Kidney (tissue), 14 donors: ENCODE data around the gene LRRC4C. TPM values are rescaled to one million over a fixed set of nuclear protein-coding genes. Genes with fewer than 3 reads are reported as not detected.

Source experiments
- DNase-seq, 5 donors: peaks; one replicate each; pipeline ENCODE4 v3.0.0-alpha.2; 2013 to 2020
- FAIRE-seq: peaks from 2 replicates; lab custom pipeline; 2012; peaks lifted over from hg19 to GRCh38; lab: Jason Lieb, UNC
- H3K27ac ChIP-seq, 2 donors: one replicate each; pipeline ENCODE4 v1.7.0; 2013; ENCODE audit warnings: low read depth in 2 of 2, low read length in 2 of 2, inconsistent platforms in 1 of 2
- H3K27me3 ChIP-seq: one replicate; pipeline ENCODE4 v1.7.1; 2013; ENCODE audit warnings: low read length, inconsistent platforms; ENCODE audit not compliant: control insufficient read depth, insufficient read depth
- H3K36me3 ChIP-seq, 3 donors: one replicate each; pipeline versions ENCODE4 v1.7.0 to v1.7.1; 2013; ENCODE audit warnings: low read length in 3 of 3, control low read depth in 1 of 3, inconsistent platforms in 1 of 3; ENCODE audit not compliant: insufficient read depth in 3 of 3, control insufficient read depth in 2 of 3
- H3K4me1 ChIP-seq, 3 donors: one replicate each; pipeline versions ENCODE4 v1.7.0 to v1.7.1; 2013; ENCODE audit warnings: low read length in 3 of 3, inconsistent platforms in 1 of 3, low read depth in 1 of 3; ENCODE audit not compliant: control insufficient read depth in 2 of 3, insufficient read depth in 2 of 3
- H3K4me3 ChIP-seq, 3 donors: one replicate each; pipeline versions ENCODE4 v1.7.0 to v1.8.1; 2013; ENCODE audit warnings: low read length in 3 of 3, control low read depth in 1 of 3, inconsistent platforms in 1 of 3
- H3K9ac ChIP-seq, 3 donors: one replicate each; pipeline versions ENCODE4 v1.7.0 to v1.7.1; 2013; ENCODE audit warnings: low read length in 3 of 3, control low read depth in 1 of 3, inconsistent platforms in 1 of 3
- H3K9me3 ChIP-seq, 3 donors: one replicate each; pipeline versions ENCODE4 v1.7.0 to v1.7.1; 2013; ENCODE audit warnings: low read length in 3 of 3, control low read depth in 1 of 3, inconsistent platforms in 1 of 3; ENCODE audit not compliant: control insufficient read depth in 2 of 3, insufficient read depth in 1 of 3
- CTCF ChIP-seq: IDR thresholded peaks from 3 replicates; pipeline ENCODE4 v1.5.1; 2012; ENCODE audit warnings: mild to moderate bottlenecking, moderate library complexity, borderline replicate concordance; ENCODE audit not compliant: insufficient read depth; ENCODE audit errors: extremely low read depth
- intact Hi-C: fragments of 100-400 bp; cut with DNase I; formaldehyde crosslinking; loops from one replicate; pipeline ENCODE4 v1.11.1; 2022
- polyA plus RNA-seq: library from polyadenylated mRNA; stranded (reverse); fragments of 350-450 nt; fragmentation: Illumina TruSeq; extraction: RNeasy Lipid Tissue Mini Kit (QIAGEN cat#74804); gene quantifications from one replicate; pipeline ENCODE4 v1.2.3, GENCODE V29; 2014; ENCODE audit warnings: low read depth, low replicate concordance; ENCODE audit not compliant: insufficient read depth
- total RNA-seq: library from RNA; stranded (reverse); fragmentation: NEBNext Ultra II Directional; extraction: Animal tissue kit (Norgen Biotek cat#: 25700); gene quantifications from one replicate; pipeline ENCODE4 v1.2.1, GENCODE V29; 2021
- donor health status: control.
- donor health status: control.
- donor health status: control.
- donor health status: control.
- donor health status: control.
- donor health status: DM: yes; HTN: yes; CAD: no.
- donor health status: Normal renal cell carcinoma (clear cell type).

LRRC4C gene
- total and polyA plus RNA-seq, 2 donors from 2014 or later, result 0.26 to 1.6 TPM

GRCh38 chr11:41058138-41058537 is 401.3 kb downstream of the LRRC4C start:
- Histone ChIP-seq H3K9ac (no peak overlapping the region), H3K36me3 (no peaks in the 10 kb centered on the region), H3K9me3 (no peaks in the 10 kb centered on the region), H3K27me3 (no peaks in the 10 kb centered on the region), H3K4me3 (no peak overlapping the region), H3K27ac (no peak overlapping the region), H3K4me1 (no peaks in the 10 kb centered on the region)
- intact Hi-C loops, result no loop called here
- TF ChIP-seq CTCF, result no peak
- DNase-seq (peak in 1 of 5 donors; percentile 49), FAIRE-seq (no peak)

- intact Hi-C loops, result no loop called here
- peak in 1 of 5 donors; percentile 48 for DNase-seq
- TF ChIP-seq CTCF, result no peak
These were observed 402.4 kb downstream of the LRRC4C start for GRCh38 chr11:41056892-41057569.

GRCh38 chr11:41053894-41054293 is 405.6 kb downstream of the LRRC4C start:
- FAIRE-seq (no peak), DNase-seq (no peak)
- Histone ChIP-seq H3K4me3 (no peak overlapping the region), H3K36me3 (no peaks in the 10 kb centered on the region), H3K27me3 (no peaks in the 10 kb centered on the region), H3K4me1 (no peaks in the 10 kb centered on the region), H3K9me3 (no peaks in the 10 kb centered on the region), H3K9ac (no peak overlapping the region), H3K27ac (no peak overlapping the region)
- intact Hi-C loops, result no loop called here
- TF ChIP-seq CTCF, result no peak

More at GRCh38 chr11:41056892-41057569, 402.4 kb downstream of the LRRC4C start:
- Histone ChIP-seq H3K4me3 (no peak overlapping the region), H3K27me3 (no peaks in the 10 kb centered on the region), H3K27ac (no peak overlapping the region), H3K36me3 (no peaks in the 10 kb centered on the region), H3K9me3 (no peaks in the 10 kb centered on the region), H3K4me1 (no peaks in the 10 kb centered on the region), H3K9ac (no peak overlapping the region)
- no peak for FAIRE-seq
